ENCODE results near the gene SPATA9. TPM values are rescaled to one million over a fixed set of nuclear protein-coding genes. Genes with fewer than 3 reads are reported as not detected.
"Not testable (repeated sequence)": the region's sequence is repeated elsewhere in the genome, so short reads cannot be mapped to it uniquely, and the experiment has no call there.

Gene SPATA9
- total RNA-seq, 1 donor from 2014 or later, result 0.78 TPM

DNA sequence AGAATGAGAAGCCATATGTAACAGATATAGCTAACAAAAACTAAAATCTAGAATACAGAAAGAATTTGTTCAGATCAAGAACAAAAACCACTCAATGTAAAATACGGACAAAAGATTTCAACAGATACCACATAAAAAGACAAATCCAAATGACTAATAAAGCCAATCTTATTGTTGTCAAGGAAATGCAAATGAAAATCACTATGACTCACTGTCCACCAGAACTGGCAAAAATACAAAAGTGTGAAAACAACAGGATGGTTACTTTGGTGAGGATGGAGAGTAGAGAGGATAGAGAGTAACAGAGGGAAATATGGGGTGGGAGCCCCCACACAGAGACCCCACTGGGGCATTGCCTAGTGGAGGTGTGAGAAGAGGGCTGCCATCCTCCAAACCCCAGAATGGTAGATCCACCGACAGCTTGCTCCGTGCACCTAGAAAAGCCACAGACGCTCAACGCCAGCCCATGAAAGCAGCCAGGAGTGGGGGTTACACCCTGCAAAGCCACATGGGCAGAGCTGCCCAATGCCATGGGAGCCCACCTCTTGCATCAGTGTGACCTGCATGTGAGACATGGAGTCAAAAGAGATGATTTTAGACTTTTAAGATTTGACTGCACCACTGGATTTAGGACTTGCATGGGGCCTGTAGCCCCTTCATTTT is 33.1 kb upstream of the SPATA9 start:
- DNase-seq, result no peak

DNA sequence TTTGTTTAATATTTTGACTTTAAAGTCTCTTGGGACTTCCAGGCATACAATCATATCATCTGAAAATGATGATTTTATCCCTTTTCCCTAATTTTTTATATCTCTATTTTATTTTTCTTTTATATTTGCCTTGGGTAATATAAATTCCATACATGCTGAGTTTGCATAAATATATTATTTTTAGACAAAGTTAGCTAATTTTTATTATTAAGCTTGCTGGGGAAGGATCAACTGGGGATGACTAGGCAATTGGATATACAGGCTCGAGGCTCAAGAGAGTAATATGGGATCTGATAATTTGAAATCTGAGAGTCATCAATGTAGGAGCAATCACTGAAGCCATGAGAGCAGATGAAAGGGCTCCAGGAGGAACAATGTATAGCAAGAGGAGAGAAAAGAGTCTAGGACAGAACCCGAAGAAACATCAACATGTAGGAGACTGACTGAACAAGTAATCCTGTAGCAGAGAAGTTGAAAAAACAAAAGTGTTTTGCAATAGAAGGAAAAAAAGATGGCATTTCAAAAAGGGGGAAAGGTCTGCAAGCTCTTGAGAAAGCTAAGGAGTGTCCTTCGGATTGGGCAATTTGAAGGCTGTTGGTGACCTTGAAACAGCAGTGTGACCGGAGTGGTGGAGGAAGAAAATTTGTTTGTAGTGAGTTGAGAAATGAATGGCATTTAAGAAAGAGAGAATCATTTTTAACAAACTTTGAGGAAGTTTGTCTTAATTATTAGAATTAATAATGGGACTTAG is 31.3 kb upstream of the SPATA9 start:
- no peak for DNase-seq

DNA sequence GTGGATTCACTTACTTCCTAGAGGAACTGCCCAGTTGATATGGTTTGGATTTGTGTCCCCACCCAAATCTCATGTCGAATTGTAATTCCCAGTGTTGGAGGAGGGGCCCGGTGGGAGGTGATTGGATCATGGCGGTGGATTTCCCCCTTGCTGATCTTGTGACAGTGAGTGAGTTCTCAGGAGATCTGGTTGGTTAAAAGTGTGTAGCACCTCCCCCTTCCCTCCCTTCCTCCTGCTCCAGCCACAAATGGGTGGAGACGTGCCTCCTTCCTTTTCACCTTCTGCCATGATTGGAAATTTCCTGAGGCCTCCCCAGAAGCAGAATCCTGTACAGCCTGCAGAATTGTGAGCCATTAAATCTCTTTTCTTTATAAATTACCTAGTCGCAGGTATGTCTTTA is 30.5 kb upstream of the SPATA9 start:
- not testable (repeated sequence) for DNase-seq

DNA sequence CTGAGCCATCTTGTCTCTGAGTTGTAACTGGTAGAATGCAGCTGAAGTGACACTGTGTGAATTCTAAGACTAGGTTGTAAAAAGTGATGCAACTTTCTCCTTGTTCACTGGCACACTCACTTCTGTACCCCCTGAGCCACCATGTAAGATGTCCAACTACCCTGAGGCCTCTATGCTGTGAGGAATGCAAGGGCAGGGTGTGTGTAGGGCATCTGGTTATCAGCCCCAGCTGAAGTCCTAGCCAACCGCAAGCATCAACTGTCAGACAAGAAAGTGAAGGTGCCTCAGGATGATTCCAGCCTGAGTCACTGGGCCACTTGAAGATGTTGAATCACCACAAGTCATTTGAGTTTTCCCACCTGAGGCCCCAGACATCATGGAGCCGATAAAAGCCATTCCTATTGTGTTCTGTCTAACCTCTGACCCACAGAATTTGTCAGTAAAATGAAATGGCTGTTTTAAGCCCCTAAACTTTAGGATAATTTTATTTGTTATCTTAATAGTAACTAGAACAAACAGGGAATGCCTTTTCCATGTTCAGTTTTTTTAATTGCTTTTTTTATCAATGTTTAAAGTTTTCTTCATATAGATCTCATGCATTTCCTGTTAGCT is 29.7 kb upstream of the SPATA9 start:
- DNase-seq, result no peak

DNA sequence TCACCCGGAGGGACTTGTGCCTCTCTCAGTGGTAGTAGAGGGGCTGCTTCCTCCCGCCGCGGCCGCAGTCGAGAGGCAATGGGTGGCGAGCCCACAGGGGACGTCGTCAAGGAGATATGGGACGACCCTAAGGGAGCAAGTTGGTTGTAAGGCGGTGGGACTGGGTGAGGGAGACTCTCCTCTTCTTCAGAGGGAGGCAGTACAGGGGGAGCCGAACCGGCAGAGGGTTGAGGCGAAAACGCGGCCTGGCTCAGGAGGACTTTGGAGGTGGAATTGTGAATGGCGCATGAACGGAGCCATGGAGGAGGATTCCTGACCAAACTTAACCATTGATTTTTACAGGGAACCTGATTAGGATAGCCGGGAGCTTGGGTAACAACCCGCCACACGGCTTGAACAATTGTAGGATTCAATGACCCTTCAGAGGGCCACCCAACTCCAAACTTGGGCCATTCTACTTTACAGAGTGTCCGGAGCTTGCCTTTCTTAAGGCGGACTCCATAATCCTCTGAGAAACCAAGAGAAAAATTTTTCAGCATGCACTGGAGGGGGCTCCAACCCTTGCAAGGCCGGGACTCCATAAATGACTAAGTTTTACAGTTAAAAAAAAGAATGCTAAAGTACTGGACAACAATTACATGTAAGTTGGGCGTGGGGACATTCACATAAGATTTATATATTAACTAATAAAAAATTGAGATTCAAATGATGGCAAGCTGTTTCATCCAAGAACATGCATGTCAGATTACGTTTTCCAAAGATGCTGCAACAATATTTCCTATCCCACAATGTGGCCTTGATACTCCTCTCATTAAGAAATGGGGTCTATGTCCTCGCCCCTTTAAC is 28.9 kb upstream of the SPATA9 start:
- no peak for DNase-seq

DNA sequence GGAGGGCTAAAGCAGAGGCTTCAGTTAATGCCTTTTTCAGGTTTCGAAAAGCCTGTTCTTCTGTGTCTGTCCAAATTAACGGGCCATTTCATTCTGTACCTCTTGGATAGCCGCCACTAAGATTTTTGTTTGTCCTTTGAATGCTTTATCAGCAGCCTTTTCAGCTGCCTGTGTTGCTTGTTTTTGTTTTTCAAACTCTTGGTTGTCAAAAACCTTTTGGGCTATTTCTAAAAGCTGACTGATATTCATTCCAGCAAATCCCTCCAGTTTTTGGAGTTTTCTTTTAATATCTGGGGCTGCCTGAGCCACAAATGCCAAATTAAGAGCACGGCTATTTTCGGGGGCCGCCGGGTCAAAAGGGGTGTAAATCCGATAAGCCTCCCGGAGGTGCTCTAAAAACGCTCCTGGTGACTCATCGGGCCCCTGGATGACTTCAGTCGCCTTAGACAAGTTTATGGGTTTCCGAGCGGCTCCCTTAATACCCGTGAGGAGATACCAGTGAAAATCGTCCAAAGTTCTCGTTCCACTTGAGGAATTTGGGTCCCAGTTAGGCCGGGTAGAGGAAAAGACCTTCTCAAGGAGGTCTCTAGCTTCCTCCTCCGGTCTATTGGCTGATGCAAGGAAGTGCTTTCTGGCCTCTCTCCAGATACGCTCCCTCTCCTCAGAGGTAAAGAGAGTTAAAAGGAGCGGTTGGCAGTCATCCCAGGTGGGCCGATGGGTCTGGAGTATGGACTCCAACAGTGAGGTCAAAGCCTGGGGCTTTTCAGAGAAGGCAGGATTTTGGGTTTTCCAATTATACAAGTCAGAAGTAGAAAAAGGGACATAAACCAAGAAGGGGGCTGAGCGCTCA is 28.1 kb upstream of the SPATA9 start:
- not testable (repeated sequence) for DNase-seq

DNA sequence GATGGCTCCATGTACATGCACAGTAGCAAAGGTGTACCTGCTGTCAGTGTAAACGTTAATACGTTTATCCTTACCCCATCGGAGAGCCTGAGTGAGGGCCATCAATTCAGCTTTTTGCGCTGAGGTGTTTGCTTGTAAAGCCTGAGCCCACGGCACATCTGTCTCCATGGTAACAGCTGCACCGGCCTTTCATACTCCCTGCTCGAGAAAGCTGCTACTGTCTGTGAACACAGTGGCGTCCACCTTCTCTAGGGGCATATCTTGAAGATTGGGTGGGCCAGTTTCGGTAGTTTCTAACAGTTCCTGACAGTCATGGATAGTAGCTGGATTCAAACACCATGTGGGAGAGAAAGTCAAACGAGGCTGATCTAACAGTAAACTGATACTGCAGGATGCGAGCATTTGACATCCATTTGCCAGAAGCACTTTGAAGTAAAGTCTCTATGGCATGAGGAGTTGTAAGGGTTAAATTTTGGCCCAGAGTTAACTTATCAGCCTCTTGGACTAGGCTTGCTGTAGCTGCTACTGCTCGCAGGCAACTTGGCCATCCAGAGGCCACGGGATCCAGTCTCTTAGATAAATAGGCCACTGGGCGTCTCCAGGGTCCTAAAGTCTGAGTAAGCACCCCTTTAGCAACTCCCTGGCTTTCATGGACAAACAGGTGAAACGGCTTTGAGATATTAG is 27.3 kb upstream of the SPATA9 start:
- no peak for DNase-seq

DNA sequence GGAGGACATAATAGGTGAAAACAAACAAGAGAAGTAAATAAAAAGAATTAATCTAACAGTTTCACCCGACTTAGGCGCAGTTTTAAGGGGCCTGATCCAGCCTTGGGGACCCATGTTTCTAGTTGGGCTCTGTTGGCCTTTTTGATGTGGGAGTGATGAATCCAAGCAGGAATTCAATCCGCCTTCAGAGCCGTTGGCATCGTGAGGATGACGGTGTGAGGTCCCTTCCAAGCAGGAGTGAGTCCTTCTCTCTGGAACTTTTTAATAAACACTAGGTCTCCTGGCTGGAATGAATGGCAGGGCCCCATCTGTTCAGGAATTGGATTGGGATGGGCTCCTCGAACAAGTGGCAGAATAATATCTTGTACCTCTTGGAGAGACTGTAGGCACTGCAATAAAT is 26.1 kb upstream of the SPATA9 start:
- DNase-seq, result no peak

DNA sequence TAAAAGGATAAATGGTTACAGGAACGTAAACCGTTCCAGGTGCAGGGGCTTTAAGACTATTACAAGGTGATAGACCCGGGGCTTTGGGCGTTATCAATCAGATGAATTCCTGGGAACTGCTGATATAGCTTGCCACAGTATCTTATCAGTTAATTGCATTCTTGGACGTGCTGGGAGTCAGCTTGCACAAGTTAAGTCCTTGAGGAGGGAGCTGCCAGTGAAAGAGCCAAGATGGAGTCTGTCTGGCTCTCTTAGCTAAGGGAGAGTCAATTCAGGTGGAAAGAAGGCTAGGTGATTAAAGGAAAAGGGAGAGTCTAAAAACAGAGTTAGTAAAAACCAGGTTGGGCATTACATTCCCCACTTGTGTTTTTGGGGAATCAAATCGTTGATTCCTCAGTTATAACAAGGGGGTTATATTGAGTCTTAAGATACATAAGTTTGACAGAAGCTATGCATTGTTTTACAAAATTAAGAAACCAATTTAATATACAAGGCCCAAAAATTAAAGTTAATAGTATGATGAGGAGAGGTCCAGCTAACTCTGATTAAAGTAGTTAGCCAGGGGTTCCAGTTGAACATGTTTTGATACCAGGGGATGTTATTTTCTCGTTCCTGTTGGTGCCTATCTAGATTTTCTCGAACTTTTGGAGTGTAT is 24.9 kb upstream of the SPATA9 start:
- not testable (repeated sequence) for DNase-seq

DNA sequence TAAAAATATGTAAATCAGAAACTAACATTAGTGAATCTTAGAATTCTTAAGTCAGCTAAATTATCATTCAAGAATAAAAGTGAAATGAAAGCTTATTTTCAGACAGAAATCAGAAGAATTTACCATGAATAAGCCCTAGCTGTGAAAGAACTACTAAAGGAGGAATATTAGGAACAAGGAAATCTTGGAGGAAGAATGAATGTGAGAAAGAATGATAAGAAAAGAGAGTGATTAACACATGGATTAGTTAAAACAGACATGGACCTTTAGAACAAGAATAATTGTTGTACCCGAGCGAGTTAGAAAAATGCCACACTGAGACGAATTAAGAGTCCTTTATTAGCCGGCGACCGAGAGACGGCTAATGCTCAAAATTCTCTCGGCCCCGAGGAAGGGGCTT is 24.3 kb upstream of the SPATA9 start:
- no peak for DNase-seq

DNA sequence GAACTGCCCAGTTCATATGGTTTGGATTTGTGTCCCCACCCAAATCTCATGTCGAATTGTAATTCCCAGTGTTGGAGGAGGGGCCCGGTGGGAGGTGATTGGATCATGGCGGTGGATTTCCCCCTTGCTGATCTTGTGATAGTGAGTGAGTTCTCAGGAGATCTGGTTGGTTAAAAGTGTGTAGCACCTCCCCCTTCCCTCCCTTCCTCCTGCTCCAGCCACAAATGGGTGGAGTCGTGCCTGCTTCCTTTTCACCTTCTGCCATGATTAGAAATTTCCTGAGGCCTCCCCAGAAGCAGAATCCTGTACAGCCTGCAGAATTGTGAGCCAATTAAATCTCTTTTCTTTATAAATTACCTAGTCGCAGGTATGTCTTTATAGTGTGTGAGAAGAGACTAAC is 23.4 kb upstream of the SPATA9 start:
- DNase-seq, result not testable (repeated sequence)

DNA sequence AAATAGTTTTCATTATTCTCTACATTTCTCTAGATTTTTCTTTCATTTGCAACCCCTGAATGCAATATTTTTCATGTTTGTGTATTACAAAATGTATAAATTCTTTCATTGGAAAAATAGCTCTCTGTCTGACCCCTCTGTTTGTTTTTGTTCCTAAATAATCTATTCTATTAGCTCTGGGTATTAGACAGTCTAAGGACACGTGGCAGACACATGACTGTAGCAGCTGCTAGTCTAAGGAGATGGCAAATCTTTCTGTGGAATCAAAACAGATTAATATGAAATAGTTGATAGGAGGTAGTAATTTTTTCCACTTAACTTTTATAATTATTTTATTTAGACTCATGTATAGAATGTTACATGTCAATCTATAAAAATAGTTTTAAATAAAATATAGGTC is 21.4 kb upstream of the SPATA9 start:
- DNase-seq, result no peak

DNA sequence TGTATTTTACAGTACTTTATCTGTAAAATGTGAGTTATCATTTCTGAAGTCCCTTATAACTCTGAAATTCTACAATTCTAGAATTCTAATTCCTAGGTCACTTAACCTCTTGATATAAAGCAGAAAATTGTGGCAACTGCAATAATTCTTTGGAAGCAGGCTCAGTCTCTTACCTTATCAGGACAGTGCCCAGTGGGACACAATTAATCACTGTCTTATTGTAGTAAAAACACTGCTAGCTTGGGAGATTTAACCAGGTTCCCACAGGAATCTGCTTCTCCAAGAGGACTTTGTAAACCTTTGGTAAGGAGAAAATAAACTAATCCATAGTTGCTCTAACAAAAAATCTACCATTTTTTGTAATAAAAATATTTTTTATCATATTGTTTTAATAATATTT is 18.3 kb upstream of the SPATA9 start:
- DNase-seq, result no peak

DNA sequence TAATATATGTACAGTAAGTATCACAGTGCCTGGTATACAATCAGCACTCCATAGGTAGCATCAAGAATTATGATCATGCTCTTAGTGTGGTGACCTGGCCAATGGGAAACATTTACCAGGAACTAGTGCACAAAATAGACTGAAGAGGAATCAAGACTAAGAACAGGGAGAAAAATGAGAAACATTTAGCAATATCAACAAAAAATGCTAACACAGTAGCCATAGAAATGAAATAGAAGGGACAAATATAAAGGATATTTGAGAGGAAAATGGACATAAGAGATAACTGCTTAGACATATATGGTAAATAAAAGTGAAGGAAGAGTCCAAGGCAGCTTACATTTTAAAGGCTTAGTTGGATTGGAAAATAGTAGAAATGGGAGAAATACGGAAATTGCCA is 16.5 kb upstream of the SPATA9 start:
- DNase-seq, result no peak

DNA sequence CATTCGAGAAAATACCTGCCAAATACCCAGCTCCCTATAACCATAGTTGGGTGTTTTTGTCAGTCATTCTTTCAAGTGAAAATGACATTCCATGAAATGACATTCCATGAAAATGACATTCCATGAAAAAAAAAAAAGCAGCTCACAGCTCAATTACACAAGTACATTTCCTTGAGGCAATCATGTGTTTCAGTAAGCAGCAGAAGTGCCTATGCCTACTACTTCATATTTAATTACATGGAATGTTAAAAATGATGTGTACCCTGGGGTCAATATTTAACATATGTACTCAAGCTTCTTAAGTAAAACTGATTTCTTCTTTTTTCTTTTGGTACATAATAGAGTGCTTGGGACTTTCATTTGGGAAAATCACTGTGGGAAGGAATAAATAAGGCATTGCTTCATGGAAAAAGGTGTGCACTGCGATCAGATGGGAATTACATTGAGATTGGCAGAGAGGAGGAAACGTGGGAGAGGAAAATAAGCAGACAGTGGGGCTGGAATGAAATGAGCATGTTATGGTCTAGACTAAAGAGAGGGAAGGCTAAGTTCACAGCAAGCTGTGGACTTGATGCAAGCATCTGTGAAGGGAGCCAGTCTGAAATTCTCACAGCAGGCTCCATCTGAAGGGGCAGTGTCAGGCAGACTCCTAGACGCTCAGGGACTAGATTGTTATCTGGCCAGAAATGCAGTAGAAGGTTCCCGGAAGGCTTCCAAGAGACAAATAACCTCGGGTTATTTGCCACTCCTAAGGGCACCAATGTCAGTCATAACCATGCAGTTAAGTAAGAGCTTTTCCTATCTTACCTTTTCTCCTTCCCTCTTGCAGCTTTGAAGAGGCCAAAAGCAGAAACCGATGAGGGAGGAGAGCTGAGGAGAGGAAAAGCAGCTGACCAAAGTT is 15.2 kb upstream of the SPATA9 start:
- no peak for DNase-seq

DNA sequence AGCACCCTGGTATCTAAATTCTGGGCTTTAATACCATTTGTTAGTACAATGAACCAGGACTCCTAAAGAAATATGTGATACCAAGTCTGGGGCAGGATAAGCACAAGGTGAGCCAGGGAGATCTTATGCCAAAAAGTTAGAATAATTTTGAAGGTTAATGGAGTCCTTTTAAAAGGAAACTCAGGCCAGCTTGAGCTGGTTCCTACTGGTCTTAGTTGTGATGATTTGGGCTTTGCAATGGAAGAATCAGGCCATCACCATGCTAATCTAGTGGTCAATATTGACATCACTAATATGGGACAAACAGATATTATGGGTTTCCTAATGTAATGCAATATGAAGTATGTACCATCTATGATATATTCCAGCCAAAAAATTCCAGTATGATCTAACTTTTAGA is 7.5 kb upstream of the SPATA9 start:
- no peak for DNase-seq

DNA sequence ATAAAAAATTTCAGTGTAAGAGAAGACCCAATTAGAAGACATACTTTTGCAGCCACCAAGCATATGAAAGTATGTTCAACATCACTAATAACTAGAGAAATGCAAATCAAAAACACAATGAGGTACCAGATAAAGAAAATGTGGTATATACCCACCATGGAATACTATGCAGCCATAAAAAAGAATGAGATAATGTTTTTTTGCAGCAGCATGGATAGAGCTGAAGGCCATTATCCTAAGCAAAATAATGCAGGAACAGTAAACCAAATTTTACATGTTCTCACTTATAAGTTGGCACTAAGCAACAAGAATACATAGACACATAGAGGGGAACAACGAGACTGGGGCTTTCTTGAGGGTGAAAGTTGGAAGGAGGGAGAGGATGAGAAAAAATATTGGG is 6.9 kb upstream of the SPATA9 start:
- no peak for DNase-seq

DNA sequence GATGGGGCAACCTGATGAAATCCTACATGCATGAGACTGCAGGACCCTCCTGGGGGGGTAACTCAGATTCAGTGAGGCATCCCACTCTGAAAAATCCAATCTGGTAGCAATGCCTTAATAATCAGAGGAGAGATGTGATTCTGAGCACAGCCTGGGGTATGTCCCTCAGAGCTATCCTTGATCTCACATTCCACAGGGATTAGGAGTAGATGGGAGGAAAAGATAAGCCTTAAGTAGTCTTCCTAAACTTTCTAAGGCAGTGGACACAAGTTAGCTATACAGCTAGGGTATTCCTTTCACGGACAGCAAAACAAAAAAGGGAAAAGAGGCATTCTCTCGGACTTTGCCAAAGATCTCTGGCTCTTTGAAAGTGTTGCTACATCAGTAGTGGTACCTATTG is 3.9 kb upstream of the SPATA9 start:
- DNase-seq, result no peak

DNA sequence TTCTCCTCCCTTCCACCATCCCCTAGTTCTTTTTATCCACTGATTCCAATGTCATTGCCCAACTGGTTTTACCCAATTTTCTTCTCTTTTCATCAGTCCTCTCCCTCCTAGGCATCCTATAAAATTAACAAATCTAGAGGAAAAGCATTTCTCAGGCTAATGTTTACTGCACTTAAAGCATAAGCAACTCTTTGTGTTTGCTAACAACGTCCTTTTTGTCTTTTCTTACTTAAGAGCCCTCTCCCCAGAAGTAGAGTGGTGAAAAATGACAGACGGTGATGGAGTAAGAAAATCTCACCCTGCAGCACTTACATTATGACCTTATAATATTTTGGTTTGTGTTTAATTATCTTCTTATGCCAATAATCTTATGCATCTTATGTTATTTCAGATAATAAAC is 1.6 kb upstream of the SPATA9 start:
- DNase-seq, result no peak

DNA sequence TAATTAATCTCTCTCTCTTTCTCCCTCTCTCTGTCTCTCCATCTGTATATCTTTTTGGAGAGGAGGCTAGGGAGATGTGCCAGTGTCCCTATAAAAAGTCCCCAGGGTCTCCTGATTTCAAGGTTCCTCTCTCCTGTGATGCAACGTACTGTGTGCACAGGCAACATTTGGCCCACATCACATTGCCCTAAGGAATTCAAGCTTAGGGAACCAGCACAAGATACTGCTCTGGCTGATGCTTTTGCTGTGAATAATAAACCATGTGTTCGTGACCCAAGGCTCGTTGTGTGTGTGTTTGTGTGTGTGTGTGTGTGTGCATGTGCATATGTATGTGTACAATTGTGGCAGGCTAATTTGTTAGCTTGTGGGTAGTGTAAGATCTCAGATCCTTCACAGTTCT is 9.7 kb downstream of the SPATA9 start:
- DNase-seq, result no peak
